ENCODE results near the gene CEP78.
"Not testable (repeated sequence)": the region's sequence is repeated elsewhere in the genome, so short reads cannot be mapped to it uniquely, and the experiment has no call there.

The CEP78 gene, protein sequence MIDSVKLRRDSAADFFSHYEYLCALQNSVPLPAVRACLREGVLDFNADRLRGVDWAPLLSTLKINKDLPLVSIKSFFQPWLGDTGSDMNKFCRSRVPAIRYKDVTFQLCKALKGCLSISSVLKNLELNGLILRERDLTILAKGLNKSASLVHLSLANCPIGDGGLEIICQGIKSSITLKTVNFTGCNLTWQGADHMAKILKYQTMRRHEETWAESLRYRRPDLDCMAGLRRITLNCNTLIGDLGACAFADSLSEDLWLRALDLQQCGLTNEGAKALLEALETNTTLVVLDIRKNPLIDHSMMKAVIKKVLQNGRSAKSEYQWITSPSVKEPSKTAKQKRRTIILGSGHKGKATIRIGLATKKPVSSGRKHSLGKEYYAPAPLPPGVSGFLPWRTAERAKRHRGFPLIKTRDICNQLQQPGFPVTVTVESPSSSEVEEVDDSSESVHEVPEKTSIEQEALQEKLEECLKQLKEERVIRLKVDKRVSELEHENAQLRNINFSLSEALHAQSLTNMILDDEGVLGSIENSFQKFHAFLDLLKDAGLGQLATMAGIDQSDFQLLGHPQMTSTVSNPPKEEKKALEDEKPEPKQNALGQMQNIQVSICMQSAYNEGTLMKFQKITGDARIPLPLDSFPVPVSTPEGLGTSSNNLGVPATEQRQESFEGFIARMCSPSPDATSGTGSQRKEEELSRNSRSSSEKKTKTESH

GRCh38 chr9:78235762-78236550 is at the start of gene CEP78:
CEP78 (plus strand) TSS chr9:78236075; CDS start chr9:78236351, 276 bp downstream.
- DNase-seq: peak; percentile 80

- peak; percentile 33 for DNase-seq
These were observed 48.0 kb upstream of the CEP78 start for GRCh38 chr9:78187763-78188484.

DNA sequence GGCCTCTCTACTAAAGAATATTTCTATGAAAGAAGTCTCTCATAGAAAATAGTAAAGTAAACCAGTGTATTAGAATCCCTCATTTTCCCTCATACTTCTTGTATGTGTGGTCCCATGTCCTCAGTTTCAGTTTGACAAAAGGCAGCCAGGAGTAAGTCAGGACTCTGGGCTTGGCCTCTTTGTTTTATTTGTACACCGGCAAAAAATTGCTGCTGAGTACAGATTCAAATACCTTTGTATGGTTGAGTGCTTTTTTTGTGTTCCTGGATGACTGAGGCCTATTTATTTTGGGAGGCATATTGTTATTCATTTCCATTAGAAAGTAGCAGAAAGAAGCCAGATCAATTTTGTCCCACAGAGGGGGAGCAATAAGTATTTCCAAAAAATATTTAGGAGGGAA is 47.3 kb upstream of the CEP78 start:
- no peak for DNase-seq

- no peak for DNase-seq
These were observed 46.9 kb upstream of the CEP78 start for GRCh38 chr9:78189001-78189400.

DNA sequence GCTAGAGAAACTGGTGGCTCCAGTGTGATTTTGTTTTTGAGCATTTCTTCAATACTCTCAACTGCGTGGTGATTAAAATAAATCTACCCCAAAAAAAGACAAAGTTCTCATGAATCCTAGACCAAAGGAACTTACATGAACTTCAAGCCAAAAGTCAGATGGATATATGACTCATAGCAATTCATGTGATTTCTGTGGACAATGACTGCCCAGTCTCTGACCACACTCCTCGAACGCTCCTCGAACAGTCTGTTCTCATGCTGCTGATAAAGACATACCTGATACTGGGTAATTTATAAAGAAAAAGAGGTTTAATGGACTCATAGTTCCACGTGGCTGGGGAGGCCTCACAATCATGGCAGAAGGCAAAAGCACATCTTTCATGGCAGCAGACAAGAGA is 46.4 kb upstream of the CEP78 start:
- no peak for DNase-seq

DNA sequence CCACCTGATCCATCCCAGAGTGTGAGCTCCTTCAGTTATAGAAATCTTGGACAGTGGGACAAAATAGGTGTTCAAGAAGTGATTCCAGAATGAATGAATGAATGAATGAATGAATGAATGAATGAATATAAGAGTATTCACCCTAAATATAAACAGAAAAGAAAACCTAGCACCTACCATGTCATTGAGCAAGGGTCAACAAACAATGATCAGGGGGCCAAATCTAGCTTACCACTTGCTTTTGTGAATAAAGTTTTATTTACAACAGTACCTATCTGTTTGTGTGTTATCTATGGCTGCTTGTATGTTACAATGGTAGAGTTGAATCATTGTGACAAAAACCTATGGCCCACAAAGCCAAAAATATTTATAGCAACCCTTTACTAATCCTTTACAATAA is 43.9 kb upstream of the CEP78 start:
- no peak for DNase-seq

GRCh38 chr9:78196258-78196657 is 39.6 kb upstream of the CEP78 start:
- DNase-seq: no peak

- DNase-seq: not testable (repeated sequence)
These were observed 34.6 kb upstream of the CEP78 start for GRCh38 chr9:78201158-78201777.

DNA sequence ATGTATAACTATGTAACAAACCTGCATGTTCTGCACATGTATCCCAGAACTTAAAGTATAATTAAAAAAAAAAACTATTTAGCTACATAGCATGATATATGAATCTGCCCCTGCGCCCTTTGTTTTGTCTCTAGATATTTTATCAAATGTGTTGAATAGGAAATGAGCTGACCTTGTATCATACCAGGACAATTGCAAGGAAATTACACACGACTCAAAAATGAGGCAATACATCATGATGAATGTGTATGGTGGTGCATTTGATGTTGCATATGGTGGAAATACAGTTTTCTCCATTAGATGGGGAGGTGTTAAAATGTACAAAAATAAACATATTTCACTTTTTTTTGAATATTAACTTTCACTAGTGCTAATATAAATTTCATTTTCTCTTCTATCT is 28.6 kb upstream of the CEP78 start:
- DNase-seq: no peak

DNA sequence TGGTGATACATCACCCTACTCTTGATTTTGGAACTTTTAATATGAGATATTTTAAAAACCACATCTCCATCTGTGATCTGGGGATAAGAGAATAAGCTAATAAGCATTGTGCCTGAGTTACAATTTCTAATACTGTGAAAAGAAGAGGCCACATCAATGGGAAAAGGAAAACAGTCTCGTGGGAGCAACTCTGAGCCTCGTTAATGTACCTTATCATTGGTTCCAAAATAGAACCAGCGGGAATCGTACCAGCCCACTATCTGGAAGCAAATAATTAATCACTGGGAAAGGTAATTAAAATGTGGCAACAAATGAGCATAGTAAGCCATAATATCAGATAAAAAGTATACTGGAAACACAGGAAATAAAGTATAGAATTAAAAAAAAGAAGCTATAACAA is 28.0 kb upstream of the CEP78 start:
- no peak for DNase-seq

GRCh38 chr9:78209127-78209526 is 26.7 kb upstream of the CEP78 start:
- no peak for DNase-seq

DNA sequence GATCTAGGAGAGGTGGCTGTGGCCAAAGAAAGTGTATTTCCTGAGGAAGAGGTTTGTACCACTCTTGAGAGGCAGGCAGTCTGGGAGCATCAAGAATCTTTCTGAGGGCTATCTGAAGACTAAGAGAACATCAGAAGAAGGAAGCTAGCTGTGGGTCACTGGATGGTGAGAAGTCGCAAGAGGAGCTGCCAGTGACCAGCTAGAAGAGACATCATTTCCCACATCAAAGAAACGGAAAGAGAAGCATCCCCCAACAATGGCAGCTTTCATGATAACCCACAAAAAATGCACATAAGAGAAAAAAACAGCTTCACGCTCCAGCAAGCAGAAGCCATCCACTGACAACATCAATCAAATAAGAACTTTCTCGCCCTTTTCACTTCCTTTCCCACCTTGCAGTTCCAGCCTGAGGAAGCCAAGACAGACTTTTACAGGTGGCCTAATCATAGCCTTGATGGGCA is 25.0 kb upstream of the CEP78 start:
- DNase-seq: no peak

- DNase-seq: no peak
These were observed 23.0 kb upstream of the CEP78 start for GRCh38 chr9:78212868-78213267.

DNA sequence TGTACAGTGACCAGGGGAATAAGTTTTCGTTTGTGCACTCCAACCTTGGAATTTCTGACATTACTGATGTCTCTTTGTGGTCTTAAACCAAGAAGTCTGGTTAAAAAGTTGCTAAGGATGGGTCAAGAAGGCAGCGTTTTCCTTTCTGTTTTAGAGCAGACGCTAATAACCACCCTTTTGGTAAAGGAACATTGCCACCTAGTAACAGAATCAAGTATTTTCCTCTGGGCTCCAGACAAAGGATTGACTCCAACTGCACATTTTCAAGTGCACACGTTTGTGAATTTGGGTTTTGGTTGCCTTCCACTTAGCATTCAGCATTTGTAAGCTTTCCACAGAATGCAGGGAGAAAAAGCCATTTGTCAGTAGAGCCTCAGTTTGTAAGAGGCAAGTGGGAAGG is 22.2 kb upstream of the CEP78 start:
- peak; percentile 79 for DNase-seq

- no peak for DNase-seq
These were observed 21.4 kb upstream of the CEP78 start for GRCh38 chr9:78214492-78214891.

DNA sequence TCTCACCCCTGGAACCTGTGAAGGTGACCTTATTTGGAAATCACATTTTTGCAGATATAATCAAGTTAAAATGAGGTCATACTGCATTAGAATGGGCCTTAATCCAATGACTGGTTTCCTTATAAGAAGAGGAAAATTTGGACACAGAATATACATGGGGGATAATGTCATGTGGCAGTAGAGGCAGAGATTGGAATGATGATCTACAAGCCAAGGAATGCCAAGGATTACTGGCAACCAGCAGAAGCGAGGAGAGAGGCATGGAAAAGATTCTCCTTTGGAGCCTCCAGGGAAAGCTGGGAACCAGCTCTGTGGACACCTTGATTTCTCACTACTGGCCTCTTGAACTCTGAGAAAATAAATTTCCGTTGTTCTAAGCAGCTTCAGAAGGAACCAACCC is 20.2 kb upstream of the CEP78 start:
- no peak for DNase-seq

- no peak for DNase-seq
These were observed 17.0 kb upstream of the CEP78 start for GRCh38 chr9:78218890-78219289.

DNA sequence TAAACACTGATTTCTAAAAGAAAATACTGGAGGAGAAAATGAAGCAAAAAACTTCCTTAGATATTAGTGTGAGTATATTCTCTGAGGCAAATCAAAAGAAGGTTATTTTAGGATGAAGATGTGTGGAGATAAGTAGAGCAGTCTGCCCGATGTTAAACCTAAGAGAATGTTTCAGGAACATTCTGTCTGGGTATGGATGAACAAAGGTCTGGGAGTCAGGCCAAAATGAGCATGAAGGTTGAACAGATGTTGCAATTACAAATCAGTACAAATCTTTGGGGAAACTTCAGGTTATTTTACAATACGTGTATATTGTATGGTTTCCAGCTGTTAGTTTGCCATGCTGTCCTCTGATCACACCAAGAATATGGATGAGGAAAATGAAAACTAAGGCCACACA is 14.4 kb upstream of the CEP78 start:
- DNase-seq: no peak

DNA sequence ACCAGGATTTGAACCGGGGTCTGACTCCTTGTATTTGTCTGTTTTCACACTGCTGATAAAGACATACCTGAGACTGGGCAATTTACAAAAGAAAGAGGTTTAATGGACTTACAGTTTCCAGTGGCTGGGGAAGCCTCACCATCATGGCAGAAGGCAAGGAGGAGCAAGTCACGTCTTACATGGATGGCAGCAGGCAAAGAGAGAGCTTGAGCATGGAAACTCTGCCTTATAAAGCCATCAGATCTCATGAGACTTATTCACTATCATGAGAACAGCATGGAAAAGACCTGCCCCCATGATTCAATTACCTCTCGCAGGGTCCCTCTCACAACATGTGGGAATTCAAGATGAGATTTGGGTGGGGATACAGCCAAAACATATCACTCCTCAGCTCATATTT is 14.0 kb upstream of the CEP78 start:
- not testable (repeated sequence) for DNase-seq

DNA sequence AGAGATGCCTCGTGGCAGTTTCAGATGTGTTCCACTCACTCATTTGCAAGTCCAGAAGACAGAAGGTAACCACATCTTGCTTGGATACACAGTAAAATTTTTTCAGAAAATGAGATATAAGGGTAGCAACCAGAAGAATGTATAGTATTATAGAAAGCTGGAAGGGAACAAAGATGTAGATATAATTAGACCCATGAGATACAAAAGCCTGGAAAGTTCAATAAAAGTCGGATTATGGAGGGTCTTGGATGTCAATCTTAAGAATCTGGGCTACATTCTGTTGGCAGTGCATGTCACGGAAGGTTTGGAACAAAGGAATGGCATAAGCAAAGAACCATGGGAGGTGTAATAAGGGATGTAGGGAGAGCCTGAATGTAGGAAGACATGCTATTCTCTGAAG is 5.1 kb upstream of the CEP78 start:
- no peak for DNase-seq

GRCh38 chr9:78232471-78232870 is 3.4 kb upstream of the CEP78 start:
- DNase-seq: not testable (repeated sequence)

DNA sequence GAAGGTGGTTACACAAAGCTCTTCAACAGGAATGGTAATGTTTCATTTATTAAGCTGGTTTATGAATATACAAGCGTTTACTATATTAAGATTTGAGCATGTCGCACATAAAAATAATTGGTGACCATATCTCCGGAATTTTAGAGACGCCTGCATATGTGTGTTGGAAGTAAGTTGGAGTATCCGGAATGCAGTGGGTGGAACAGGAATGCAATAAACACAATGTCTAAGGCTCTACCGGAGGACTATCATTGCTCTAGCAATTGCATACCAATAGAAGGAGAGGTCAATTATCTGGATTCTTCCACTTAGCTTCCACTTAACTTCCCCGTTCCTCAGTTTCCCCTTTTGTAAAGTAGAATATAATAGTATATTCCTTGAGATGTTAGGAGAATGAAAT is 1.1 kb upstream of the CEP78 start:
- no peak for DNase-seq

Measured in midbrain (tissue), 1 donor.